ENCODE data around the gene POLE2.

Gene POLE2

DNA sequence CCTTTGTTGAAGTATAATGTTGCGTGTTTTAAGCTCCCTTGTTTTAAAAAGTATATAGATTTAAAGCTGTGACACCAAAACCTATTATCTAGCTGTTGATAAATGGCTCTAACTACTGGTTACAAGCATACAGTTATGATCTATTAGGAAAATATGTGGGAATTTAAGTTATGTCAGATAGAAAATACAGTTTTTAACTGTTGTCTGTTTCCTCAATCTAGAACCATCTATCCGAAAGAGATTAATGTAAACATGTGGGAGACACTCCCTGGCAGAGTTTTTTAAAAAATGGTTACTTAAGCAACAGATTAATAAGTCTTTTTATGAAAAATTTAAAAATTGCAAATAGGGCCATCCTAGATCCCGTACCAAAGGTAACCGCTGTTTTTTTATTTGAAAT lies 75.8 kb downstream of the POLE2 start:
- POLR2A ChIA-PET (ENCODE audit: low non-redundant PET) = no interaction called here
- no peak overlapping the region for H3K27ac ChIP-seq

DNA sequence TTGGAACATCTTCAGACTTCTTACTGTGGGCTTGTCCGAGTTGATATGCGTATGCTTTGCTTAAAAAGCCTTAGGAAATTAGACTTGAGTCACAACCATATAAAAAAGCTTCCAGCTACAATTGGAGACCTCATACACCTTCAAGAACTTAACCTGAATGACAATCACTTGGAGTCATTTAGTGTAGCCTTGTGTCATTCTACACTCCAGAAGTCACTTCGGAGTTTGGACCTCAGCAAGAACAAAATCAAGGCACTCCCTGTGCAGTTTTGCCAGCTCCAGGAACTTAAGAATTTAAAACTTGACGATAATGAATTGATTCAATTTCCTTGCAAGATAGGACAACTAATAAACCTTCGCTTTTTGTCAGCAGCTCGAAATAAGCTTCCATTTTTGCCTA lies 80.4 kb downstream of the POLE2 start:
- CTCF ChIA-PET = interaction anchor here (0.6 kb wide), 1 partner anchor 40 kb away, joined by 3 read pairs; no protein-coding TSS in a partner anchor
- POLR2A ChIA-PET (ENCODE audit: low non-redundant PET) = no interaction called here
- no peak overlapping the region for H3K27ac ChIP-seq
- DNase-seq (ENCODE audit: low spot score) = no peak
- TF ChIP-seq, protein P1, sequence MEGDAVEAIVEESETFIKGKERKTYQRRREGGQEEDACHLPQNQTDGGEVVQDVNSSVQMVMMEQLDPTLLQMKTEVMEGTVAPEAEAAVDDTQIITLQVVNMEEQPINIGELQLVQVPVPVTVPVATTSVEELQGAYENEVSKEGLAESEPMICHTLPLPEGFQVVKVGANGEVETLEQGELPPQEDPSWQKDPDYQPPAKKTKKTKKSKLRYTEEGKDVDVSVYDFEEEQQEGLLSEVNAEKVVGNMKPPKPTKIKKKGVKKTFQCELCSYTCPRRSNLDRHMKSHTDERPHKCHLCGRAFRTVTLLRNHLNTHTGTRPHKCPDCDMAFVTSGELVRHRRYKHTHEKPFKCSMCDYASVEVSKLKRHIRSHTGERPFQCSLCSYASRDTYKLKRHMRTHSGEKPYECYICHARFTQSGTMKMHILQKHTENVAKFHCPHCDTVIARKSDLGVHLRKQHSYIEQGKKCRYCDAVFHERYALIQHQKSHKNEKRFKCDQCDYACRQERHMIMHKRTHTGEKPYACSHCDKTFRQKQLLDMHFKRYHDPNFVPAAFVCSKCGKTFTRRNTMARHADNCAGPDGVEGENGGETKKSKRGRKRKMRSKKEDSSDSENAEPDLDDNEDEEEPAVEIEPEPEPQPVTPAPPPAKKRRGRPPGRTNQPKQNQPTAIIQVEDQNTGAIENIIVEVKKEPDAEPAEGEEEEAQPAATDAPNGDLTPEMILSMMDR (conservative IDR thresholded peaks at IDR 0.05; ENCODE audit: low read depth) = no peak

More for the DNA sequence above, 75.8 kb downstream of the POLE2 start:
- no peak for DNase-seq (ENCODE audit: low spot score)
- TF ChIP-seq, protein P1 (conservative IDR thresholded peaks at IDR 0.05; ENCODE audit: low read depth) = no peak
- CTCF ChIA-PET = no interaction called here

DNA sequence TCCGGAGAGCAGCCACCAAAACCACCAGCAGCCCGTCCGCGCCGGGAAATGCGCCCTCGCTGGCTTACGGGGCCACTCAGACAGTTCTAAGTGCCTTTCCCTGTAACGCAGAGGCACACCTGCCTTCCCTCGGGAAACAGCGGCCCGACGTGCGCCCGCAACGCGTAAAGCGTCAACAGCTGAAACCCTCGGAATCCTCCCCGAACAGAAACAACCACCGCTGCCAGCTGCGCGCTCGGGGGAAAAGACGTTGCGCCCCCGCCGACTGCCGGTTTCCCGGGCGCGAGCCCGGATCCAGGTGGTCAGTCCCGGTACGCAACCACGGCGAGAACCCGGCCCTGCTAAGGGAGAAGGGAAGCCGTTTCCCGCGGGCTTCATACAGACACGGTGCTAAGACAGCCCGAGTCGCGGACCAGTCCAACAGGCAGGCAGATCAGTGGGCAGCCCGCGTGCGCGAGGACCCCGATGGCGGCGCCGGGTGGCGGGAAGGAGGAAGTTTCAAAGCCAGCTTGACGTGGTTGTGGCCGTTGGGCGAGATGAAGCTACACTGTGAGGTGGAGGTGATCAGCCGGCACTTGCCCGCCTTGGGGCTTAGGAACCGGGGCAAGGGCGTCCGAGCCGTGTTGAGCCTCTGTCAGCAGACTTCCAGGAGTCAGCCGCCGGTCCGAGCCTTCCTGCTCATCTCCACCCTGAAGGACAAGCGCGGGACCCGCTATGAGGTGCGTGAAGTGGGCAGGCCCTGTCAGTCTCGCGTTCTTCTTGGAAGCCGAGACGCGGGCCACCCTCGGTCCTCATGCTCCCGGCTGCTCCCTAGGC lies 89.3 kb downstream of the POLE2 start, which contains the start of gene LRR1:
Gene LRR1 (plus strand): TSS at position 456 of the 816 bp plus-strand sequence. CDS start 81 bp downstream, at position 537.
- CTCF ChIA-PET = interaction anchor here (0.6 to 1.4 kb wide), 3 partner anchors 12 to 154 kb away, joined by 3 to 7 read pairs (median 3); no protein-coding TSS in a partner anchor
- POLR2A ChIA-PET (ENCODE audit: low non-redundant PET) = interaction anchor here (0.6 to 1.4 kb wide), 4 partner anchors 11 to 35 kb away, joined by 3 to 10 read pairs (median 5); partner anchors contain the start of genes MGAT2 and RPL36AL
- peak within 1 kb of the TSS; percentile 96 for H3K27ac ChIP-seq
- DNase-seq (ENCODE audit: low spot score) = peak; percentile 67
- TF ChIP-seq, protein P1 (conservative IDR thresholded peaks at IDR 0.05; ENCODE audit: low read depth) = no peak

DNA sequence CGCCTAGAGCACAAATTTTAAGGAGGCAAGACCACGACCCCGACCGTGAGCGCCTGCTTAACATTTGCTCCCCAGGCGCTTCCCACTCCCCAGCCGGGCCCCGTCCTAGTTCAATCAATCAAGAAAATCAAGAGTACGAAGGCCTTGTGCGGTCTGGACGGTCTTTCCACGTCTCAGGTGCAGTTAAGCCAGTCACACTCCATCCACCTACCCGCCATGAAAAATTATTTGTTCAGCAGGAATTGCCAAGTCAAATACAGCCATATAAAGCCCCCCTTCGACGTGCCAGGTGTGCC lies 89.9 kb downstream of the POLE2 start:
- peak; percentile 20 for DNase-seq (ENCODE audit: low spot score)
- peak overlapping the region; percentile 96 for H3K27ac ChIP-seq
- ChIA-PET CTCF (interaction anchor here (0.6 kb wide), 1 partner anchor 155 kb away, joined by 3 read pairs; no protein-coding TSS in a partner anchor), POLR2A (ENCODE audit: low non-redundant PET) (interaction anchor here (1.4 kb wide), 1 partner anchor 23 kb away, joined by 10 read pairs; the partner anchor contains the start of genes MGAT2 and RPL36AL)
- TF ChIP-seq, protein P1 (conservative IDR thresholded peaks at IDR 0.05; ENCODE audit: low read depth) = no peak

DNA sequence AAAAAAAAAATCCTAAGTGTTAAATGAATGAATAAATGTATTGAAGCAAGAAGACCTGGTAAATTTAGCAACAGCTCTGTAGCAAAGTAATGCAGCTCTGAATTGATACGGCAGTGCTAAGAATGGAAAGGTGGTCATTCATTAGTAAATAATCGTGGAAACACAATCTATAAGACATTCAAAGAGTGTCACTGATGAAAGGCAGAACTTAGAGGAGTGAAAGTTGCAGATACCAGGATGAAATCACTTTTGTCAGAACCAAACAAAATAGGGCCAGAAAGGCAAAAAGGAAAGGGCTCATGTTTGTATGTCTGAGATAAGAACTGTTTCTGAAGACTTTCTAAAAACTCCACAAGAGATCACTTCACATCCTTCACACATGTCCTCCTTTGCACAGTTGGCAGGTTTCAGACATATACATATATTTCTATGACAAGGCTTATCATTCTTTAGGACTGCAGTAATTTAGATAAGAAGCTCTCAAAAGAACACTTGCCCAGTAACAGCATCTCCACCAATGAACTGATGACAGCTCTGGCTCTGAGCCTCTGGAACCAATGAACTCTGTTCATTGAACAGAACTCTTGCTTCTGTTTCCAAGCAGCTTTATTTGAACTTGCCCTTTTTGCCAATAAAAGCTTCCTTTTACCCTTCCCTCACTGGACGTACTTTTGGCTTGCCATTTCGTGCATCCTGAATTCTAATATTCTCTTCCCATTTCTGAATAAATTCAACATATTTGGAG lies 93.5 kb downstream of the POLE2 start:
- no peak for DNase-seq (ENCODE audit: low spot score)
- TF ChIP-seq, protein P1 (conservative IDR thresholded peaks at IDR 0.05; ENCODE audit: low read depth) = no peak
- ChIA-PET POLR2A (ENCODE audit: low non-redundant PET) (interaction anchor here (0.6 kb wide), 1 partner anchor 26 kb away, joined by 3 read pairs; the partner anchor contains the start of gene RPL36AL), CTCF (interaction anchor here (0.6 kb wide), 1 partner anchor 192 kb away, joined by 3 read pairs; no protein-coding TSS in a partner anchor)
- no peak overlapping the region for H3K27ac ChIP-seq
